Vein endothelial cell (primary cell): ENCODE results near the gene QPCT. TPM values are rescaled to one million over a fixed set of nuclear protein-coding genes. Genes with fewer than 3 reads are reported as not detected.

ENCODE experiments used
- small RNA-seq: library from RNA; depleted of rRNA; stranded (forward); fragments of <200 nt; gene quantifications from one replicate; pipeline ENCODE3, GENCODE V24; 2012
- total RNA-seq: library from RNA; depleted of rRNA; stranded (reverse); fragments of >200 nt; gene quantifications from 2 replicates; pipeline ENCODE4 v1.2.3, GENCODE V29; 2012

Gene QPCT
- 7.5 and 18.8 TPM in 2 replicates for total RNA-seq

GRCh38 chr2:37344453-37345361 lies at the start of gene QPCT:
TSS of gene QPCT (plus strand) at chr2:37344630. CDS start at chr2:37344732, 102 bp downstream.

GRCh38 chr2:37324786-37325624 lies 19.4 kb upstream of the QPCT start, which contains the start of gene PRKD3:
TSS of gene PRKD3 (minus strand) at chr2:37324833. CDS start at chr2:37316524, 8,309 bp downstream.

Small RNA genes lying within 50 kb of the gene (small RNA-seq; reads per million reads assigned to genes)
- not detected for gene RNU6-939P

Other genes starting within 250 kb of the QPCT start
- 24.5 and 37.8 TPM in 2 replicates for gene EIF2AK2, start 187.7 kb upstream of the QPCT start, total RNA-seq
- gene SULT6B1, start 156.0 kb upstream of the QPCT start, total RNA-seq: not detected in 2 replicates
- 15.4 and 15.9 TPM in 2 replicates for gene CEBPZOS, start 148.1 kb upstream of the QPCT start, total RNA-seq
- 32.7 and 44.8 TPM in 2 replicates for gene CEBPZ, start 113.0 kb upstream of the QPCT start, total RNA-seq
- gene NDUFAF7, start 113.0 kb upstream of the QPCT start, total RNA-seq: 9.5 and 12.4 TPM in 2 replicates
- 64.7 and 82.2 TPM in 2 replicates for gene PRKD3, start 19.8 kb upstream of the QPCT start, total RNA-seq